Fibroblast of pulmonary artery (primary cell): ENCODE measurements around the gene FOXO3.

Source experiments
- DNase-seq: peaks from one replicate; pipeline ENCODE4 v3.0.0-alpha.2; 2010; ENCODE audit warnings: low read depth
- H3K4me3 ChIP-seq: replicated peaks from 2 replicates; pipeline ENCODE4 v1.5.1; 2011; ENCODE audit warnings: low read depth, mild to moderate bottlenecking, control low read depth, low read length, moderate library complexity
- TF ChIP-seq, protein P1 (sequence below): IDR thresholded peaks from 2 replicates; pipeline ENCODE4 v1.5.1; 2011; ENCODE audit warnings: mild to moderate bottlenecking, control low read depth, low read length, inconsistent platforms; ENCODE audit errors: missing control alignments

Gene FOXO3

DNA sequence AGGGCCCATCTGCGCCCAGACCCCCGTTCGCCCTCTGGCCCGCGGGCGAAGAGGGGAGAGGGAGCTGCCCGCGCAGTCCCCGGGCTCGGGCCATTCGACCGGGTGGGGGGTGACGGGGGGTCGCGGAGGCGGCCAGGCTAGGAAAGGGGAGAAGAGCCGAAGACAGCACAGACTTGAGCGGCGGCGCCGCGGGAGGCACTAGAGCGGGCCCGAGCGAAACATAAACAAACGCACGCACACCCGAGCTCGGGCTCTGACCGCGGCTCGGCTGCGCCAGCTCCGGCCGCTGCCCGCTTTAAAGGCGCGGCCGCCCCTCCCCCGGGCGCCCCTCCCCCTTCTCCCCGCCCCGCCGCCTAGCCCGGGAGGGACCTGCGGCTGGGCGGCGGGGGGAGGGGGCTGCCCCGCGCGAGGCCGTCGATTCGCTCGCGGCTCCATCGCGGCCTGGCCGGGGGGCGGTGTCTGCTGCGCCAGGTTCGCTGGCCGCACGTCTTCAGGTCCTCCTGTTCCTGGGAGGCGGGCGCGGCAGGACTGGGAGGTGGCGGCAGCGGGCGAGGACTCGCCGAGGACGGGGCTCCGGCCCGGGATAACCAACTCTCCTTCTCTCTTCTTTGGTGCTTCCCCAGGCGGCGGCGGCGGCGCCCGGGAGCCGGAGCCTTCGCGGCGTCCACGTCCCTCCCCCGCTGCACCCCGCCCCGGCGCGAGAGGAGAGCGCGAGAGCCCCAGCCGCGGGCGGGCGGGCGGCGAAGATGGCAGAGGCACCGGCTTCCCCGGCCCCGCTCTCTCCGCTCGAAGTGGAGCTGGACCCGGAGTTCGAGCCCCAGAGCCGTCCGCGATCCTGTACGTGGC is at the start of gene FOXO3:
FOXO3 (plus strand) TSS at position 455 of the 846 bp plus-strand sequence; CDS start at position 747, 292 bp downstream.
- peak; percentile 92 for DNase-seq
- TF ChIP-seq, protein P1, sequence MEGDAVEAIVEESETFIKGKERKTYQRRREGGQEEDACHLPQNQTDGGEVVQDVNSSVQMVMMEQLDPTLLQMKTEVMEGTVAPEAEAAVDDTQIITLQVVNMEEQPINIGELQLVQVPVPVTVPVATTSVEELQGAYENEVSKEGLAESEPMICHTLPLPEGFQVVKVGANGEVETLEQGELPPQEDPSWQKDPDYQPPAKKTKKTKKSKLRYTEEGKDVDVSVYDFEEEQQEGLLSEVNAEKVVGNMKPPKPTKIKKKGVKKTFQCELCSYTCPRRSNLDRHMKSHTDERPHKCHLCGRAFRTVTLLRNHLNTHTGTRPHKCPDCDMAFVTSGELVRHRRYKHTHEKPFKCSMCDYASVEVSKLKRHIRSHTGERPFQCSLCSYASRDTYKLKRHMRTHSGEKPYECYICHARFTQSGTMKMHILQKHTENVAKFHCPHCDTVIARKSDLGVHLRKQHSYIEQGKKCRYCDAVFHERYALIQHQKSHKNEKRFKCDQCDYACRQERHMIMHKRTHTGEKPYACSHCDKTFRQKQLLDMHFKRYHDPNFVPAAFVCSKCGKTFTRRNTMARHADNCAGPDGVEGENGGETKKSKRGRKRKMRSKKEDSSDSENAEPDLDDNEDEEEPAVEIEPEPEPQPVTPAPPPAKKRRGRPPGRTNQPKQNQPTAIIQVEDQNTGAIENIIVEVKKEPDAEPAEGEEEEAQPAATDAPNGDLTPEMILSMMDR, result no peak
- peak within 1 kb of the TSS; percentile 96 for H3K4me3 ChIP-seq

DNA sequence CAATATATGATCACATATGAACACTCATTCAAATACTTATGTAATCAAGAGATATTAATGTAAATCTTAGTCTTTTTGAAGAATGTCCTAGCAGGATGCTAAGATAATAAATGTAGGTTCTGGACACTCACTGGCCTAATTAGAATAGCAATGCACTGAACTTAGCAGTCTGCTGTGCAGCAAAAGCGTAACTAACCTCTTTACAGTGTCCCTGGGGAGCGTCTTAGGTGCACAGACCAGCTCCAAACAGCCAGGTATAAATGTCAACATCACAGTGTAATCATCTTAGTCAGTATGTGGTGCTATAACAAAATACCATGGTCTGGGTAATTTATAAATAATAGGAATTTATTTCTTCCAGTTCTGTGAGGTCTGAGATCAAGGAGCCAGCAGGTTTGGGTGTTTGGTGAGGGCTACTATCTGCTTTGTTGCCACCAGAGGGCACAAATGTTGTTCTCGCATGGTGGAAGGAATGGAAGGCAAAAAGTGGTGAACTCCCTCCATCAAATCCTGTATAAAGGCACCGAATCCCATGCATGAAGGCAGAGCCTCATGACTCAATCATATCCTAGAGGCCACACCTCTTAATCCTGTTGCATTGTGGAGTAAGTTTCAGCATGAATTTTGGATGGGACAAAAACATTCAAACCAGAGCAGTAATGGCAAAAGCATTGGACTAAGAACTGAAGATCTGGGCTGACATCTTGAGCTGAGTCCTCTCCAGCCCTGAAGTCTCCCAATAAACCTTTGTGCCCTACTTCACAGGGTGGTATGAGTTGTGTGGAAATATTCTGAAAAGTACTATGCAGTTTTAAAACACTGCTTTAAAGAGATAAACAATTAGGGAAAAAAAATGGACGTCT is 41.8 kb upstream of the FOXO3 start:
- no peak overlapping the region for H3K4me3 ChIP-seq
- DNase-seq, result peak; percentile 43
- TF ChIP-seq, protein P1, result peak; percentile 60

DNA sequence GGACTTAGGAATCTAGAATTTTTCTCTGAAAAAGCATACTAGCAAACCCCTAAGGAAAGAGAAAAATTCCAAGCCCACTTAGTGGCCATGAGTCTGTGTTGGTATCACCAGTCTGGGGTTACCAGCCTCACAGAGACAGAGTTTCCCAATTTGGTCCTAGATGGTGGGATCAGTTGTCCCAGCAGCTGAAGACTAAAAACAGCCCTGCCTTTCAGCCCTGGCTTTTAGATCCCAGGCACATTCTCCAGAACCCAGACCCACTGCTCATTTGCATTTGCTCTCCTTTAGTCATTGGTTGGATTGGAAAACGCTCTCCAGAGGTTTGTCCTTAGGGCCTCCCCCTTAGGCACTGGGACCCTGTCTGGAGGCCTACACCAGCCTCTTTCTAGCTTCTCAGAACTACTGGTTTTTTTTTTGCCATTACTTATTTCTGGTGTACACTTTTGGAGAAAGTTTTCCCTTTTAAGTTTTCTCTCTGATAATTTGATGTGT is 39.1 kb upstream of the FOXO3 start:
- no peak overlapping the region for H3K4me3 ChIP-seq
- TF ChIP-seq, protein P1, result no peak
- DNase-seq, result no peak

DNA sequence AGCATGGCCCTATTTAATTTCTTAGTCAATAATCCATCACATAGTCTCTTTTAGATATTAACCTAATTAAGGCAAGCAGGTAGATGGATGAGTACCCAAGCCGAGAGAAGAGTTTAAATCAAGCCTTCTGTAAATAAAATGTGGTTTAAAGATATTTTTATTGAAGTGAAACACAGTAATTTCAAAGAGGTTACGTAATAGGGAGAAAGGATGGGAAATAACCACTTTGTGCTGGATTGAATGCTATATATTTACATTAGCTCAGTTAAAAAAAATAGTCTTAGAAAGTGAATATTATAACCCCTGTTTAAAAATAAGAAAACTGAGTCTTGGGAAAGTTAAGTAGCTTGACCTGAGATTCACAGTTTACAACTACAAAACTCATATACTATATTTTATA is 37.0 kb upstream of the FOXO3 start:
- DNase-seq, result no peak
- no peak overlapping the region for H3K4me3 ChIP-seq
- TF ChIP-seq, protein P1, result no peak

DNA sequence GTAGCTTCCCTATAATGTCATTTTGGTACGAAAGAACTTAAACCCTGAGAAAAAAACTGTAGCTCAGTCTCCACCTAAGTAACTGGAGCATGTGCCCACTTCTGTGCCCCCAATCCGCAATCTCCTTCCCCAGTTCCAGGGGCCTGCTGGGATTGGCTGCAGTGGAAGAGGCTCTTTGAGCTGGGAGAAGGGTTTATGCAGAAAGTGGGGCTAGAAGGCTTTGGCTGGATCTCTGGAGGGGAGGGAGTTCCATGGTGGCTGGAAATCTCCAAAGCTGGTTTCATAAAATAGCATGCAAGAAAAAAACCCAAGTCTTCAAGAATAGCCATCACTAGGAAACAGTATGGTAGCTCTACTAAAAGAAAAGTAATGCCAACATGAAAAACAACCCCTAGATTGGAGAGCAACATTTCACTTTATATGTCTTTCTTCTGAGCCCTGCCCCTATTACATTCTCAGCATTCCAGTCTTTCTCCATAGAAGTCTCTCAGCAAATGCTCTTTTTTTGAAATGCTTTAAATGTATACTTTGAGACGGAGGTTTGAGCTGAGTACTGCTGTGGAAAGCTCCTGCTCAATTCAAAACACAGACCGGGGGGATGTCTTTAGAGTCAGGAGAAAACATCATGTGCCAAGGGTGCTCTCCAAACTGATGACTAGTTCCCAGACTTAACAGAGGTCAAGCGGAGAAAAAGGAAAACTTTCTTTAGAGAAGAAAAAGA is 36.0 kb upstream of the FOXO3 start:
- peak; percentile 17 for DNase-seq
- no peak overlapping the region for H3K4me3 ChIP-seq
- TF ChIP-seq, protein P1, result no peak

DNA sequence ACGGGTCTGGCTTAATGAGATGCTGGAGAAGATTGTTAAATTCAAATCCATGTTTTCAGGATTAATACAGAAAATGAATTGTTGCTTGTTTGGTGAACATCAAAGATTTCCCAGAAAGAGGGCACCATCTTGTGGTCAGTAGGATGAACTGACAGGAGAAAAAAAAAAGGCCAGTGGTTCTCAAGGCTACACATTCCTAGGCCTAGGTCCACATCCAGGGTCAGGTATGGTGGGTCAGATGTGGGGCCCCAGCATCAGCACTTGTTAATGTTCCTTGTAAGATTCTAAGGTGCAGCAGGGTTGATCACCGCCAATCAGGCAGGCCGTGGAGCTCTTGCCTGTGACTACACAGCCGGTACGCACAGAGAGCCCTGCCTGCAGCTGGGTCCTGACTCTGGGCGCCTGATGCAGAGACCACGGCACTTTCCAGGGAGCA is 34.0 kb upstream of the FOXO3 start:
- DNase-seq, result peak; percentile 69

More for the DNA sequence above, 34.0 kb upstream of the FOXO3 start:
- TF ChIP-seq, protein P1, result peak; percentile 83
- no peak overlapping the region for H3K4me3 ChIP-seq
